GM18498 (cell line): ENCODE measurements around the gene B4GALT6.
A peak's percentile ranks its signal among the peaks of the same experiment; 100 is the strongest.

Source experiments
- ATAC-seq: cut with Tn5 transposase; IDR thresholded peaks from one replicate; pipeline ENCODE4 v1.9.1; 2021; ENCODE audit warnings: mild to moderate bottlenecking, moderate library complexity; ENCODE audit not compliant: unreplicated experiment

B4GALT6 gene

GRCh38 chr18:31661965-31662364 is 22.4 kb downstream of the B4GALT6 start:
- ATAC-seq: no peak

GRCh38 chr18:31660763-31661162 is 23.6 kb downstream of the B4GALT6 start:
- ATAC-seq: no peak

- ATAC-seq: no peak
Observed at GRCh38 chr18:31659576-31660177, 24.7 kb downstream of the B4GALT6 start.

GRCh38 chr18:31658670-31659575 is 25.5 kb downstream of the B4GALT6 start:
- peak; percentile 80 for ATAC-seq

- peak; percentile 76 for ATAC-seq
Observed at GRCh38 chr18:31657823-31658669, 26.3 kb downstream of the B4GALT6 start.

GRCh38 chr18:31656754-31657153 is 27.6 kb downstream of the B4GALT6 start:
- ATAC-seq: no peak

GRCh38 chr18:31655354-31655753 is 29.0 kb downstream of the B4GALT6 start:
- no peak for ATAC-seq

- no peak for ATAC-seq
Observed at GRCh38 chr18:31652877-31653276, 31.5 kb downstream of the B4GALT6 start.

GRCh38 chr18:31652357-31652756 is 32.0 kb downstream of the B4GALT6 start:
- ATAC-seq: no peak

GRCh38 chr18:31651369-31651768 is 33.0 kb downstream of the B4GALT6 start:
- ATAC-seq: no peak

GRCh38 chr18:31649978-31650719 is 34.2 kb downstream of the B4GALT6 start:
- ATAC-seq: peak; percentile 62

GRCh38 chr18:31649449-31649848 is 34.9 kb downstream of the B4GALT6 start:
- ATAC-seq: no peak

GRCh38 chr18:31648966-31649429 is 35.4 kb downstream of the B4GALT6 start:
- ATAC-seq: peak; percentile 63

GRCh38 chr18:31648458-31648857 is 35.9 kb downstream of the B4GALT6 start:
- ATAC-seq: no peak

- ATAC-seq: no peak
Observed at GRCh38 chr18:31647127-31647753, 37.1 kb downstream of the B4GALT6 start.

GRCh38 chr18:31646332-31647126 is 37.9 kb downstream of the B4GALT6 start:
- no peak for ATAC-seq

- ATAC-seq: no peak
Observed at GRCh38 chr18:31645411-31645810, 39.0 kb downstream of the B4GALT6 start.

- no peak for ATAC-seq
Observed at GRCh38 chr18:31643003-31643402, 41.4 kb downstream of the B4GALT6 start.

- ATAC-seq: no peak
Observed at GRCh38 chr18:31637445-31637844, 46.9 kb downstream of the B4GALT6 start.
